Hematopoietic multipotent progenitor cell (in vitro differentiated cells): ENCODE measurements around the gene MMAA. TPM values are rescaled to one million over a fixed set of nuclear protein-coding genes. Genes with fewer than 3 reads are reported as not detected.
"Not testable (repeated sequence)": the region's sequence is repeated elsewhere in the genome, so short reads cannot be mapped to it uniquely, and the experiment has no call there.

ENCODE experiments used
- DNase-seq, 3 donors: peaks; one replicate each; pipeline ENCODE4 v3.0.0-alpha.2; 2011 to 2015; ENCODE audit warnings: low read depth in 2 of 3, low spot score in 2 of 3
- total RNA-seq: library from RNA; depleted of rRNA; stranded (reverse); fragments of >200 nt; gene quantifications from one replicate; pipeline ENCODE4 v1.2.3, GENCODE V29; 2012

MMAA gene
- total RNA-seq, 1 donor: 1.1 TPM

DNA sequence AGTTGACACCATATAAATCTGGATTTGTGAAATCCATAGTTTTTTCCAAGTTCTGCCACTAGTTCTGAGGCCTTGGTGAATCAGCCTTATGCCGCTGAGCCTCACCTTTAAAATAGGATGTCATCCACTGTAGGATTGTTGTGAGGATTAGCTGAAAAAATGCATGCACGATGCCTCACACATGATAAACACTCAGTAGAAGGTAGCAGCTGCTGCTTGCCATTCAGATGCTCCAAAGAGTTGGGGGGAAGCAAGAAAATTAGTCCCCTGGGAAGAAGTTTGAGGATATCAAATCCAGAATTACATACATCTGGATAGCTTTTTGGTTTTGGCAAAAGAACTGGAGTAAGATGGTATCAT, 7.4 kb downstream of the MMAA start:
- no peak for DNase-seq

DNA sequence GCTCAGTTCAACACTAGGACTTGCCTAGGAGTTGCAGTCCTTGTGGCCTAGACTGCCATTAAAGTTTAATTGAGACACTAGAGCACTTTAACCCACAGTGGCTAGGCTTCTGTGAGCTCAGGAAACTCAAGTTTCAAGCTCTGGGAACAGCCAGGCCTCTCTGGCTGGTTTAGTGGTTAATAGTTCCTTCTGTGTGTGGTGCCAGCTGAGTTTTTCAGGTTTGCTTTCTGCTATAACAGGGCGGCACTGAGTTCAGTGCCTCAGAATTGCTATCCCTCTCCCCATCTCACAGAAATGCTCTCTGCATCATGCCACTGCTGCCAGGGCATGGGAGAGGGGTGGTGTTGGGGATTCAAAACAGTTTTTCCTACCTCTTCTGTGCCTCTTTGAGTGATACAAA, 15.9 kb downstream of the MMAA start:
- DNase-seq: no peak

DNA sequence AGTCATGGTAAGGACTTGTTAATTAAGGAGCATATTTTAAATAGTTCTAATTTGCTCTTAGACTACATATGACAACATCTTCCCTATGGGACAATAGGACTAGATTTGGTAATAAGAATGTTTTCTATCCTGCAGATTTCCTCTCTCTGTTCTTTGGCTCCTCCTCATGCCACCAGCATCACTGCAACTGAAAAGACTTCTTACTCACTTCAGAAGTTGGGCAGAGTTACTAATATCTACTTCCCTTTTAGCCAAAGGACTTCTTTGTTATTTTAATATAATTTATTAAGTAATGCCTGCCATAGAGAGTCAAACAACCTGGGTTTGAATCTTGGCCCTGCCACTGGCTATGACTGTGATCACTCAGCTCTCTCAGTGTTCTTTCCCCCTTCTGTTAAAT, 16.4 kb downstream of the MMAA start:
- DNase-seq: no peak

DNA sequence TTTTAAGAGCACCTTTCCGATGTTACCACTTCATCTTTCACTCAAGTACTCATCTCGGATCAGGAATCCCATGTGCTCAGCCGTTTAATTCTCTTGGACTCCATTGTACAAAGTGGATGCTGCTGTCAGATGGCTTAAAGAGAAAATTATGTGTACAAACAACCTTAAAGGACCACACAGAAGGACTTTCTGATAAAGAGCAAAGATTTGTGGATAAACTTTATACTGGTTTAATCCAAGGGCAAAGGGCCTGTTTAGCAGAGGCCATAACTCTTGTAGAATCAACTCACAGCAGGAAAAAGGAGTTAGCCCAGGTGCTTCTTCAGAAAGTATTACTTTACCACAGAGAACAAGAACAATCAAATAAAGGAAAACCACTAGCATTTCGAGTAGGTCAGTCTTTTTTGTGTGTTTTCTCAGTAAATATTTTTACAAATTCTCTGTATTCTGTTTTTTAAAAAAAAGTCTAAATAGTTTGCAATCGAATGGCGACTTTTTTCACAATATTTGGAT, 20.1 kb downstream of the MMAA start:
- DNase-seq: no peak

DNA sequence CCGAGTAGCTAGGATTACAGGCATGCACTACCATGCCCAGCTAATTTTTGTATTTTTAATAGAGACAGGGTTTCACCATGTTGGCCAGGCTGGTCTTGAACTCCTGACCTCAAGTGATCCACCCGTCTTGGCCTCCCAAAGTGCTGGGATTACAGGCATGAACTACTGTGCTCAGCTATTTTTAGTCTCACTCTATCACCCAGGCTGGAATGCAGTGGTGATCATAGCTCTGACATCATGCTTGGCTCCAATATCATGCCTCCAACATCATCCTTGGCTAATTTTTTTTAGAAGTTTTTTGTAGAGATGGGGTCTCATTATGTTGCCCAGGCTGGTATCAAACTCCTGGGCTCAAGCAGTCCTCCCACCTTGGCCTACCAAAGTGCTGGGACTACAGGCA, 21.1 kb downstream of the MMAA start:
- not testable (repeated sequence) for DNase-seq

DNA sequence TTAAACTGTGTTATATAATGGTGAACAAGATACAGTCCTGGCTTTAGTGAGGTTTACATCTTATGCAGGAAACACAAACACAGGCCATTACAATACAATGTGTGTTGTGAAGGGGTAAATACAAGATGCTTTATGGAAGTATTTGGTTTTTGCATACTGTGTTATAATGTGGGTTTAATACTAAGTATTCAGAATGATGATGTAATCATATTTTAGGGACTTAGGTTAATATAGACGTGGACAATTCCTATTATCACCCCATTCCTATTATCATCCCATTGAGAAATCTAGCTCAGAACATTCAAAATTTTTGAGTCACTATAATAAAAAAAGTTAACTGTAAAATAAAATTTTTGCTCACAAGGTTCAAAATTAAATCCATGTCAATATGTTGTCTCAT, 24.1 kb downstream of the MMAA start:
- no peak for DNase-seq

DNA sequence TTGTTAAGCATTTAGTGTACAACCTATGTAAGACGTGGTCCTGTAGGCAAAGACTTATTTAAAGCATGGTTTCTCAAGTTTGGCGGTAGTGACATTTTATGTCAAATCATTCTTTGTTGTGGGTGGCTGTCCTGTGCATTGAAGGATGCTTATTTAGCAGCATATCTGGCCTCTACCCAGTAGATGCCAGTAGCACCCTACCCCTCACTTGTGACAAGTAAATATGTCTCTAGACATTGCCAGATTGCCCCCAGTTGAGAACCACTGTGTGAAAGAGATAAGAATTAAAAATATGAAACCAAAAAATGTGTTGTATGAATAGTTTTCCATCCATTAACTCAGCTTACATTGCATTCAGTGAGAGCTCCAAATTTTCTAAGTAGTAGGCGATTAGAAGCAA, 25.5 kb downstream of the MMAA start:
- DNase-seq: peak in 1 of 3 donors; percentile 27

DNA sequence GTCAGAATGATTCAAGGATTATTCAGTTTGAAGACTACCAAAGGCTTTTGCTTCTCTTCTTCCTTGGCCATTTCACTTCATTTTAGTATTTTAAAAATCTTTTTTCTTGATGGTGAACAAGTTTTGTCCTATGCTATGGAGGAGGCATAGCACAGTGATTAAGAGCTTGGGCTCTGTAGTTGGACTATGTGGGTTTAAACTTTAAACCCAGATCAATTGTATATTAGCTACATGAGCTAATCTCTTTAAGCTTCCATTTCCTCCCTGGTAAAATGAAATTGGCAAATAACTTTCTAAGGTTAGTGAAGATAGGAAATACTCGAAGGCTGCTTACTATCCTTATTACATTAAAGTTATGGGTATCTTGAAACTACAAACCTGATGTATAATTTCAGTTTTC, 37.0 kb downstream of the MMAA start:
- no peak for DNase-seq

DNA sequence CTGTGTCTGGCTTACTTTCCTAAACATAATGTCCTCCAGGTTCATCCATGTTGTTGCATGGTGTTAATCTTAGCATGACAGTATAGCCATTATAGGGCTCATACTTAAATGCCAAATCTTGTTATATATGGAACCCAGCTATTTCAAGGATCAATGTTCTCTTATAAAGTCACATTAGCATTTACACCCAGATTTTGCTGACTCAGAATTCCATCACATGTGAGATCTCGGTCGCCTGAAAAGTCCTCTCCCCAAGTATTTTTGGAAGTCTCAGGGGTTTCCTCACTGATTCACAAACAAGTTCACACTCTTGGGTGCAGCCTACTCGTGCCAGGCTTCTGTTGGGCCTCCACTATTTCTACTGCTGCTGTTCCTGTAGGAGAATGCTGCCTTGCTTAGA, 40.9 kb downstream of the MMAA start:
- DNase-seq: no peak

DNA sequence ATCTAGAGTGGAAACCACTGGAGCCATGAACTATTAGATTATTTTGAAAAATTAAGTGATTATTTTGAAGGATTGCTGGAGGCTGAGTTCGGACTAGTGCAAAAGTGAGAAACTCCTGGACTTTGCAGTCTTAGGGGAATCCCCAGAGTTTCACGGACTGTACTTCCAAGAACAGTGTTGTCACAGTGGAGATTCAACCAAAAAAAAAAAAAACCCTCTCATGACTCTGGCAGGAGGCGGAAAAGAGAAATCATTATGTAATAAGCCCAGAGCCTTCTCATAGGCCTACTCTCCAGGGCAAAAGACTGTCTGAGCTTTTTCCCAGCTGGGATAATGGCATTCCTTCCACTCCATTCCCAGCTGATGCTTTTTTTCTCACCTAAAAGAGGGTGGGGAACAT, 44.0 kb downstream of the MMAA start:
- no peak for DNase-seq

DNA sequence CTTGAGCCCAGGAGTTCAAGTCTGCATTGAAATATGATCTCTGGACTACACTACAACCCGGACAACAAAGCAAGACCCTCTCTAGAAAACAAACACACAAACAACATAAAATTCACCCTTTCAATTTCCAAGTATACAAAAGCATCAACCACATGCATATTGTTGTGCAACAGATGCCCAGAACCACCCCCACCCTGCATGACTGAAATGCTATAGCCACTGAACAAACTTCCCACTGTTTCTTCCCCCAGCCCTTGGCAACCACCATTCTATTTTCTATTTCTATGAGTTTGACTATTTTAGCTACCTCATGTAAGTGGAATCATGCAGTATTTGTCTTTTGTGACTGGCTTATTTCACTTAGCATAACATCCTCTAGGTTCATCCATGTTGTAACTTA, 46.6 kb downstream of the MMAA start:
- DNase-seq: no peak

DNA sequence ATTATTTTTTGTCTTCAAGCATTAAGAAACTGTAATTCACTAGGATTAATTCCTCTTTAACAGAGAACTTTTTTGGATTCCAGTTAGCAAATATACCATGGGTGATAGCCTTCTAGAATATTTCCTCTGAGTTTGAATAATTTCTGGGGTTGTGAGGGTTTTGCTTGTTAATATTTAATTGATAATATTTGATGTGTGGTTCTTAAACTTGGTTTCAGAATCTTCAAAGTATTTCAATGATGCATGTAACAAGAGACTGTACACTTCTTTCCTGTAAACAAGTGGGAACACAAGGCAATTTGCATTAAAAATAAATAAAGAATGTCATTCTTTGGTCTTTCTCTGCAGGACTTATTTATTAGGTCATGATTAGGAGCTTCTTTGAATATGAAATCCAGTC, 51.2 kb downstream of the MMAA start:
- no peak for DNase-seq

DNA sequence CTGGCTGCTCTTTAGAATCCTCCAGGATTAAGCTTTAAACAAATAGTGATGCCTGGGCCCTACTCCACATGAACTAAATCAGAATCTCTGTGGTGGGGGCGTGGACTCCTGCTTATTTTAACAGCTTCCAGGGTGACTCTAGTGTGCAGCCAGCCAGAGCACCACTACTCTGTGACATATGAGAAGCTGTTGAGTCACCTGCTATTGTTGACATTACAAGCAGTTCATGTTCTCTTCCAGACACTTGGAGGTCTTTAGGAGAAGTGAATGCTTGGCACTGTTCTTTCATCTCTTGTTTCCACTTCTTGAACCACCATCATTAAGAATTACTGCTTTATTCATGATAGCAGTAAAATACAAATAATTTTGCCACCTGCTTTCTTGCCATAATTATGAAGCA, 60.3 kb downstream of the MMAA start:
- no peak for DNase-seq

DNA sequence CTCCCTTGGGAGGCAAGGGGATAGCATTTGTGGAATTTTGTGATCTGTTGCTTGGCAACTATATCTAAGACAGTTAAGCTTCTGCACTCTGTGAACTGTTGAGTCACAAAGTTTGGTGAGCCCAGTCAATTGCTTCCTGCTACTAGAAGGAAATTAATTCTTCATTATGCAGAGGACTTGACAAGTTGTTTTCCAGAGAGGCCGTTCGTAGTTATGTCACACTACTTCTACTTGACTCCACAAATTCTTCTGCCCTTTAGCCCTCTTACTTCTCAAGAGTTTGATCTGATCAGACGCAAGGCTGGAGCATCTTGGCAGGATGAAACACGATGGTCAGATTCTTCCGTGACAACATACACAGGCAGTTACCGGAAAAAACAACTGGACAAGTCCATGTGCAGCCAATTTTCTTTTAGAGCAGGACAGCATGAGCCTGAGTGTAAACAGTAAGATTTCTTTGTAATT, 60.8 kb downstream of the MMAA start, which contains the start of gene C4orf51:
C4orf51 (plus strand) TSS at position 156 of the 465 bp plus-strand sequence; CDS start at position 214, 58 bp downstream.
- no peak for DNase-seq

DNA sequence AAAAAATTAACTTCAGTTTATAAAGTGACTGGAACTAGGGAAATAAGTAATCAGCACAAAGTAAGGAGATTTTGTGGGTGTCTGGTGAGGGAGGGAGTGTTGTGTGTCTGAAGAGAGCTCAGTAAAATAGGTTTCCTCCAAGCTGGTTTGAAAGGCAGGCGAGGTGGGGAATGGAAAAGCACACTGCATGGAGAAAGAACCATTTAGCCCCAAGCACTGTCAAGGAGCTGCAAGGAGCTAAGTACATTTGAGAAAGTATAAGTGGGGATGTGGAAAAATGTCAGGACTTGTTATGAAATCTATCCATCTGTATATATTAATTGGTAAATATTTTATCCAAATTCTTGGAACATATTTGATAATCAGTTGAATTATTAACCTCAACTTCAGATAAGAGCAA, 61.7 kb downstream of the MMAA start:
- DNase-seq: no peak

DNA sequence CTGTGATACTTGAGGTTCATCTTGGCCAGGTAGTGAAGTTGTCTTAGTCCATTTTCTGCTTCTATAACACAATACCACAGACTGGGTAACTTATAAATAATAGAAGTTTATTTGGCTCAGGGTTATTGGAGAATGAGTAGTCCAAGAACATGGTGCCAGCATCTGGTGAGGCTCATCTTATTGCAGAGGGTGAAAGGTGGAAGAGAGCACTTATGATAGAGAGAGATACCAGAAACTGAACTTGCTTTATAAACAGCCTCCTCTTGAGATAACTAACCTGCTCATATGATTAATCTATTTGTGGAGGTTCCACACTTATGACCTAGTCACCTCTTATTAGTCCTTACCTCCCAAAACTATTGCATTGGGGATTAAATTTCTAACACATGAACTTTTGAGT, 62.3 kb downstream of the MMAA start:
- DNase-seq: no peak

DNA sequence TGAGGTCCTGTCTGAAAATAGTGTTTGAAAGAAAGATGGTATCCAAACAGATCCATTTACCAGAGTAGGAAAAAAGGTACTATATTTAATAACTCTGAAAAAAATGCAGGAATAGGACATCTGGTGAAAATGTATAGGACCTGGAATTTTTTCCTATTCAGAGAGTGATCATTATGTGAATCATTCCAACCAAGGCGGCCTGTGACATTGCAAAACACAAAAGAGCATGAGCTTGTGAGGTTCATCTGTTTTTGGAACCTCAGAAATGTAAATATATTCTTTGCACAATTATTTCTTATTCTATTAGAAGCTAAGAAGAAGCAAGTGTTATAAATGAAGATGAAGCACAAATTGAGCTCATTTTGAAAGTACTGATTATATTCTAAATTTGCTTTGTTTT, 62.8 kb downstream of the MMAA start:
- DNase-seq: no peak

DNA sequence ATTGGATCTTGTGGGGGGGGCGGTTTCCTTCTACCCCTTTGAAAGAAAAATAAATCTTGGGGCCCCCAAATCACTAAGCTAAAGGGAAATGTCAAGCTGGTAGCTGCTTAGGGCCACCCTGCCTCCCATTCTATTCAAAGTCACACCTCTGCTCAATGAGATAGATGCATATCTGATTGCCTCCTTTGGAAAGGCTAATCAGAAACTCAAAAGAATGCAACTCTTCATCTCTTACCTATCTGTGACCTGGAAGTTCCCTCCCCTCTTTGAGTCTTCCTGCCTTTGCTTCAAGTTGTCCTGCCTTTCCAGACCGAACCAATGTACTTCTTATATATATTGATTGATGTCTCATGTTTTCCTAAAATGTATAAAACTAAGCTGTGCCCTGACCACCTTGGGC, 67.8 kb downstream of the MMAA start:
- DNase-seq: no peak

DNA sequence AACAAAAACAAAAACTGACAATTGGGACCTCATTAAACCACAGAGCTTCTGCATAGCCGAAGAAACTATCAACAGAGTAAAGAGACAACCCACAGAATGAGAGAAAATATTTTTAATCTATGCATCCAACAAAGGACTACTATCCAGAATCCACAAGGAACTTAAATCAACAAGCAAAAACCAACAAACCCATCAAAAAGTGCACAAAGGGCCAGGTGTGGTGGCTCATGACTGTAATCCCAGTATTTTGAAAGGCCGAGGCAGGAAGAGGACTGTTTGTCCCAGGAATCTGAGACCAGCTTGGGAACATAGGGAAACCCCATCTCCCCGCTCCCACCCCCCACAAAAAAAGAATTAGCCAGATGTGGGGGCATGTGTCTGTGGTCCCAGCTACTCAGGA, 71.4 kb downstream of the MMAA start:
- no peak for DNase-seq

DNA sequence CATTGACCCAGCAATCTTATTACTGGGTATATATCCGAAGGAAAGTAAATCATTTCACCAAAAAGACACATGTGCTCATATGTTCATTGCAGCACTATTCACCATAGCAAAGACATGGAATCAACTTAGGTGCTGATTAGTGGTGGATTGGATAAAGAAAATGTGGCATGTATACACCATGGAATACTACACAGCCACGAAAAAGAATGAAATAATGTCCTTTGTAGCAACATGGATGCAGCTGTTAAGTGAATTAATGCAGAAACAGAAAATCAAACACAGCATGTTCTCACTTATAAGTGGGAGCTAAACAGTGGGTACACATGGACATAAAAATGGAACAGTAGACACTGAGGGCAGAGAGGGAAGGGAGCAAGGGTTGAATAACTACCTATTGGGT, 72.2 kb downstream of the MMAA start:
- DNase-seq: not testable (repeated sequence)

DNA sequence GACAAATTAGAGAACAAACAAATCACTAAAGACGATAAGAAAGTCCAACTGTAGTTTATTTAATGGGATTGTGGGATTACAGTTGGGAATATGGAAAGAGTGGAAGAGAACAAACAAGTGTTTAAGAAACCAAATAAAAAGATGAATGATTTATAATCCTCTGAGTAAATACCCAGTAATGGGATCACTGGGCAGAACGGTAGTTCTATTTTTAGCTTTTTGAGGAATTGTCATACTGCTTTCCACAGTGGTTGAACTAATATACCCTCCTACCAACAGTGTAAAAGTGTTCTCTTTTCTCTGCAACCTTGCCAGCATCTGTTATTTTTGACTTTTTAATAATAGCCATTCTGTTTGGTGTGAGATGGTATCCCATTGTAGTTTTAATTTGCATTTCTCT, 75.7 kb downstream of the MMAA start:
- no peak for DNase-seq

DNA sequence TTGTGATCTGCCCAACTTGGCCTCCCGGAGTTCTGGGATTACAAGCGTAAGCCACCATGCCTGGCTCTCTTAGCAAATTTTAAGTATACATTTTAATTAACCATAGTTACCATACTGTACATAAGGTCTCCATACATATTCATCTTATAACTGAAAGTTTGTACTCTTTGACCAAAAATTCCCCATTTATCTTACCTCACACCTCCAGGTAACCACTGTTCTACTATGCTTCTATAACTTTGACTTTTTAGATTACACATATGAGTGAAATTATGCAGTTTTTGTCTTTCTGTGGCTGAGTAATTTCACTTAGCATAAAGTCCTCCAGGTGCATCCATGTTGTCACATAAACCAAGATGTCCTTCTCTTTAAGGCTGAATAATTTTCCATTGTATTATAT, 78.1 kb downstream of the MMAA start:
- no peak for DNase-seq

DNA sequence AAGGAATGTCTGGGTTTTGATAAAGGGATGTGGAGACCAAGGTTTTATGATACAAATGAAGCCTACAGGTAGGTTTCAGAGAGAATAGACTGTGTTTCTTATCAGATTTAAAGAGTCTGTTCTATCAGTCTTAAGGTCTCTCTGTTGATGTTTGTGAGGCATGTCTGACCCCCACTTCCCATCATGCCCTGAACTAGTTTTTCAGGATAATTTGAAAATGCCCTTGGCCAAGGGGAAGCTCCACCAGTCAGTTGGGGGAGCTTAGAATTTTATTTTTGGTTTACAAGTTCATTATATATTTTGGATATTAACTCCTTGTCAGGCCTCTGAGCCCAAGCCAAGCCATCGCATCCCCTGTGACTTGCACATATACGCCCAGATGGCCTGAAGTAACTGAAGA, 79.3 kb downstream of the MMAA start:
- no peak for DNase-seq
